Osteoblast (primary cell): ENCODE results near the gene FBLN5. TPM values are rescaled to one million over a fixed set of nuclear protein-coding genes. Genes with fewer than 3 reads are reported as not detected.

Experiments
- DNase-seq: peaks from one replicate; pipeline ENCODE4 v3.0.0; 2011; ENCODE audit warnings: low spot score, mixed read lengths; ENCODE audit not compliant: insufficient read length; ENCODE audit errors: missing footprints
- H2AFZ ChIP-seq: 2 replicates; pipeline ENCODE4 v1.6.0; 2011; ENCODE audit warnings: mild to moderate bottlenecking, low read length
- H3K27ac ChIP-seq: 2 replicates; pipeline ENCODE4 v1.5.1; 2011; ENCODE audit warnings: mild to moderate bottlenecking, low read depth, low read length, moderate library complexity
- H3K27me3 ChIP-seq: 2 replicates; pipeline ENCODE4 v1.6.0; 2012; ENCODE audit warnings: mild to moderate bottlenecking, control low read depth, inconsistent platforms, low read length, moderate library complexity; ENCODE audit not compliant: insufficient read depth
- H3K36me3 ChIP-seq: 2 replicates; pipeline ENCODE4 v1.5.1; 2011; ENCODE audit warnings: mild to moderate bottlenecking, low read length, control low read depth, moderate library complexity; ENCODE audit not compliant: insufficient read depth
- H3K4me1 ChIP-seq: 2 replicates; pipeline ENCODE4 v1.5.1; 2011; ENCODE audit warnings: mild to moderate bottlenecking, low read length, control low read depth, moderate library complexity; ENCODE audit not compliant: insufficient read depth
- H3K4me2 ChIP-seq: 2 replicates; pipeline ENCODE4 v1.6.0; 2011; ENCODE audit warnings: mild to moderate bottlenecking, low read length; ENCODE audit not compliant: insufficient read depth
- H3K4me3 ChIP-seq: fragments of 200-600 bp; sonication (generic); 3 replicates; pipeline ENCODE4 v1.5.1; 2012; ENCODE audit warnings: mild to moderate bottlenecking, low read length, inconsistent platforms; ENCODE audit not compliant: insufficient read depth
- H3K79me2 ChIP-seq: 2 replicates; pipeline ENCODE4 v1.6.0; 2012; ENCODE audit warnings: mild to moderate bottlenecking, low read length, control low read depth, inconsistent platforms; ENCODE audit not compliant: insufficient read depth
- H3K9me3 ChIP-seq: 2 replicates; pipeline ENCODE4 v1.5.1; 2011; ENCODE audit warnings: low read depth, low read length, control low read depth
- H4K20me1 ChIP-seq: 2 replicates; pipeline ENCODE4 v1.6.0; 2012; ENCODE audit warnings: mild to moderate bottlenecking, low read length, control low read depth; ENCODE audit not compliant: insufficient read depth
- total RNA-seq: library from RNA; depleted of rRNA; stranded (reverse); fragments of >200 nt; gene quantifications from 2 replicates; pipeline ENCODE4 v1.2.3, GENCODE V29; 2012
- TF ChIP-seq, protein P1 (sequence below): IDR thresholded peaks from 2 replicates; pipeline ENCODE4 v1.5.1; 2011; ENCODE audit warnings: mild to moderate bottlenecking, low read depth, low read length, moderate library complexity; ENCODE audit errors: extremely low read depth

FBLN5 gene
- total RNA-seq, 1 donor = 22.1 TPM

DNA sequence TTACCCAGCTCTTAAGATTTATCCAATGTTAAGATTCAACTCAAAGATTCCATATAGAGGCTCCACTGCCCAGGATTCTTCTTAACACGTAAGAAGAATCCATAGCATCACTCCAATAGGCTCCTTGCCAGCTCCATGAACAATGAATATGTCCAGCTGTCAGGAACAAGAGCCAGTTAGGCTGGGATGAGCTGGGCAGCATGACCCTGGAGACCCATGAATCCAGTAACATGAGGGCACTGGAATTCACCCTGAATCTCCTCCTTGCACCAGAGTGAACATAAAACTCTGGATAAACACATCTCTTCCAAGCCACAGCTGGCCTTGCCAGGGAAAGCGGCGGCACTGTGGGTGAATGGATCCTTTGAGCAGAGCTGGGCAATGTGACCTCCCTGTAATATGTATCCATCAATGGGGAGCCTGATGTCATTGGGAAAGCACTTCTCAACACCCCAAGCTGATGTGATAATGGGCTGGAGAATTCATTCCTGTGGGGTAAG lies 55.7 kb downstream of the FBLN5 start:
- Histone ChIP-seq H3K9me3 (no peaks in the 10 kb centered on the region), H2AFZ (no peak overlapping the region), H4K20me1 (peaks cover 3% of the 10 kb centered on the region), H3K4me2 (no peak overlapping the region), H3K4me3 (no peak overlapping the region), H3K79me2 (no peaks in the 10 kb centered on the region), H3K4me1 (peaks cover 11% of the 10 kb centered on the region), H3K27ac (peak overlapping the region; percentile 18), H3K27me3 (no peaks in the 10 kb centered on the region), H3K36me3 (no peaks in the 10 kb centered on the region)
- peak; percentile 85 for DNase-seq
- TF ChIP-seq, protein P1, sequence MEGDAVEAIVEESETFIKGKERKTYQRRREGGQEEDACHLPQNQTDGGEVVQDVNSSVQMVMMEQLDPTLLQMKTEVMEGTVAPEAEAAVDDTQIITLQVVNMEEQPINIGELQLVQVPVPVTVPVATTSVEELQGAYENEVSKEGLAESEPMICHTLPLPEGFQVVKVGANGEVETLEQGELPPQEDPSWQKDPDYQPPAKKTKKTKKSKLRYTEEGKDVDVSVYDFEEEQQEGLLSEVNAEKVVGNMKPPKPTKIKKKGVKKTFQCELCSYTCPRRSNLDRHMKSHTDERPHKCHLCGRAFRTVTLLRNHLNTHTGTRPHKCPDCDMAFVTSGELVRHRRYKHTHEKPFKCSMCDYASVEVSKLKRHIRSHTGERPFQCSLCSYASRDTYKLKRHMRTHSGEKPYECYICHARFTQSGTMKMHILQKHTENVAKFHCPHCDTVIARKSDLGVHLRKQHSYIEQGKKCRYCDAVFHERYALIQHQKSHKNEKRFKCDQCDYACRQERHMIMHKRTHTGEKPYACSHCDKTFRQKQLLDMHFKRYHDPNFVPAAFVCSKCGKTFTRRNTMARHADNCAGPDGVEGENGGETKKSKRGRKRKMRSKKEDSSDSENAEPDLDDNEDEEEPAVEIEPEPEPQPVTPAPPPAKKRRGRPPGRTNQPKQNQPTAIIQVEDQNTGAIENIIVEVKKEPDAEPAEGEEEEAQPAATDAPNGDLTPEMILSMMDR = no peak

DNA sequence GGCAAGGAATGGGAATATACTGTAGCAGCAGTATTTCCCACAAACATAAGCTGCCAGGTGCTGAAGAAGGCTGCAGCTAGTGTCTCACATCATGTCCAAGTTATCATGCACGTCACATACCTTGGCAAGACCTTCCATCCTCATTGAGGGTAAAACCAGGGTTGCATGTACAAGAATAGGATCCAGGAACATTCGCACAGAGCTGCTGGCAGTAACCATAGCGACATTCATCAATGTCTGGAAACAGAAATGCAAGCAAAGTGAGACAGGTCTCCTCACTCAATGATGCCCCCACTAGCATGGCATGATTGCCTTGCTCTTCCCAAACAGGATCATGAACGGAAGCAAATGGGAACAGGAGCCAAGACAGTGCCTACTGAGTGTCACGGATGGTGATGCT lies 56.4 kb downstream of the FBLN5 start:
- no peaks in the 10 kb centered on the region for H3K9me3 ChIP-seq
- H3K36me3 ChIP-seq = no peaks in the 10 kb centered on the region
- H3K27me3 ChIP-seq = no peaks in the 10 kb centered on the region
- H3K4me1 ChIP-seq = peaks cover 11% of the 10 kb centered on the region
- no peak overlapping the region for H2AFZ ChIP-seq
- H3K4me2 ChIP-seq = no peak overlapping the region
- peaks cover 3% of the 10 kb centered on the region for H4K20me1 ChIP-seq
- H3K79me2 ChIP-seq = no peaks in the 10 kb centered on the region
- TF ChIP-seq, protein P1 = no peak
- H3K4me3 ChIP-seq = no peak overlapping the region
- no peak for DNase-seq
- H3K27ac ChIP-seq = peak overlapping the region; percentile 32

DNA sequence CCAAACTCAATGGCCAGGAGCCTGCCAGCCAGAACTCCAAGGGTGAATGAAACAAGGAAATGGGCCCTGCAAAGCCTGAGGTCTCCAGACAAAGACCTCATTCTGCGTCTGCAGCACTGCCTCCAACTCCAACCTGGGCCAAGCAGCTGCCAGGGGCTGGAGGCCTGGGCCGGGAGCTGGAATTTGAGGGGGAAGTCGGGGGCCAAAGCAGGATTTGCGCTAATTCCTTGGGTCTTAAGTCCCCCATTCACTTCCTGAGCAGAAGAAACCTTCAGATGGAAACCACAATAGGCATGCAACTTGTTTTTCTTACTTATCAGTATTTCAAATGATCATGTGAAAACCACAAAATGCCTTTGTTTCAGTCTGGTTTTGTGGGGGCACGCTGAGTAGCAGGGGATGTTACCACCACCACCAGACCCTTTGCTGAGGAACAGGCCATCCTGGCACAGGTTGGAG lies 57.2 kb downstream of the FBLN5 start:
- H3K9me3 ChIP-seq = no peaks in the 10 kb centered on the region
- no peaks in the 10 kb centered on the region for H3K79me2 ChIP-seq
- H3K27me3 ChIP-seq = no peaks in the 10 kb centered on the region
- DNase-seq = no peak
- TF ChIP-seq, protein P1 = no peak
- no peaks in the 10 kb centered on the region for H3K36me3 ChIP-seq
- H3K27ac ChIP-seq = no peak overlapping the region
- H4K20me1 ChIP-seq = peaks cover 3% of the 10 kb centered on the region
- peaks cover 11% of the 10 kb centered on the region for H3K4me1 ChIP-seq
- H3K4me3 ChIP-seq = no peak overlapping the region
- H3K4me2 ChIP-seq = no peak overlapping the region
- H2AFZ ChIP-seq = no peak overlapping the region

DNA sequence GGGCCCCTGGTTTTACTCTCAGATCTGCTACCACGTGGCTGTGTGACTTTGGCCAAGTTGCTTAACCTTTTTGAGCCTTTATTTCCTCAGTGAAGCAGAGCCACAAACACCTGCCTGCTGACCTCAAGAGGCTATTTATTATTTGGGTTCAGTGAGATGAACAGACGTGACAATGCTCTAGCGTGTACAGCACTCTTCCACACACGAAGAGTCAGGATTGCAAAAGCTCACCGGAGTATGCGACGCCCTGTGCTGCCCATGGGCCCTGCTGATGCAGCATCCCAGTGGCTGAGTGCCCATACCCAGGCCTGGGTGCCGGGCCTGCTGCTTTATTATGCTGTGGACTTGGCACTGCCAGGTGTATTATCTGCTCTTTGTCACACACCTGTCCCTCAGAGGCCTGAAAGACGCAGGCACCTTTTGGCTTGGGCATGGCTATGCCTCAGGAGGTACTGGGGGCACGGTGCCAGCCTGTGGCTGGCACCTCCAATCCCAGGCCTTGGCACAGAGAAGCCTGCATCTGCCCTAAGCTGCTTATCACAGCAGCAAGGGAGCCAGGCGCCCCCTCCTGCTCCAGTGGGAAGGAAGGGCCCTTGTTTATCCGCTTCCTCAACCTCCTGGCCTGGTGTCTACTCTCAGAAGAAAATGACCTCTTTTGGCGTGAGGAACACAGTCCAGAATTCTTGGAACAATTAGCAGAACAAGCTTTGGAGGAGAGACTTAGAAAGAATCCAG lies 57.9 kb downstream of the FBLN5 start:
- no peak overlapping the region for H3K4me2 ChIP-seq
- H2AFZ ChIP-seq = no peak overlapping the region
- no peak overlapping the region for H3K27ac ChIP-seq
- H3K4me1 ChIP-seq = peaks cover 11% of the 10 kb centered on the region
- no peak for DNase-seq
- TF ChIP-seq, protein P1 = no peak
- H4K20me1 ChIP-seq = peaks cover 3% of the 10 kb centered on the region
- H3K4me3 ChIP-seq = no peak overlapping the region
- no peaks in the 10 kb centered on the region for H3K27me3 ChIP-seq
- no peaks in the 10 kb centered on the region for H3K36me3 ChIP-seq
- H3K9me3 ChIP-seq = no peaks in the 10 kb centered on the region
- H3K79me2 ChIP-seq = no peaks in the 10 kb centered on the region
